HFF-Myc (cell line): Measurements from ENCODE around the gene LRCH2.

Experiments used
- DNase-seq: peaks from one replicate; pipeline ENCODE4 v3.0.0-alpha.2; 2011; ENCODE audit warnings: low read depth; ENCODE audit errors: extremely low read depth
- H3K4me3 ChIP-seq: replicated peaks from 2 replicates; pipeline ENCODE4 v1.5.1; 2011; ENCODE audit warnings: low read depth, mild to moderate bottlenecking, control low read depth, low read length
- TF ChIP-seq, protein P1 (sequence below): IDR thresholded peaks from 2 replicates; pipeline ENCODE4 v1.5.1; 2012; ENCODE audit warnings: mild to moderate bottlenecking, low read depth, low read length, control low read depth; ENCODE audit errors: missing control alignments

Gene LRCH2

DNA sequence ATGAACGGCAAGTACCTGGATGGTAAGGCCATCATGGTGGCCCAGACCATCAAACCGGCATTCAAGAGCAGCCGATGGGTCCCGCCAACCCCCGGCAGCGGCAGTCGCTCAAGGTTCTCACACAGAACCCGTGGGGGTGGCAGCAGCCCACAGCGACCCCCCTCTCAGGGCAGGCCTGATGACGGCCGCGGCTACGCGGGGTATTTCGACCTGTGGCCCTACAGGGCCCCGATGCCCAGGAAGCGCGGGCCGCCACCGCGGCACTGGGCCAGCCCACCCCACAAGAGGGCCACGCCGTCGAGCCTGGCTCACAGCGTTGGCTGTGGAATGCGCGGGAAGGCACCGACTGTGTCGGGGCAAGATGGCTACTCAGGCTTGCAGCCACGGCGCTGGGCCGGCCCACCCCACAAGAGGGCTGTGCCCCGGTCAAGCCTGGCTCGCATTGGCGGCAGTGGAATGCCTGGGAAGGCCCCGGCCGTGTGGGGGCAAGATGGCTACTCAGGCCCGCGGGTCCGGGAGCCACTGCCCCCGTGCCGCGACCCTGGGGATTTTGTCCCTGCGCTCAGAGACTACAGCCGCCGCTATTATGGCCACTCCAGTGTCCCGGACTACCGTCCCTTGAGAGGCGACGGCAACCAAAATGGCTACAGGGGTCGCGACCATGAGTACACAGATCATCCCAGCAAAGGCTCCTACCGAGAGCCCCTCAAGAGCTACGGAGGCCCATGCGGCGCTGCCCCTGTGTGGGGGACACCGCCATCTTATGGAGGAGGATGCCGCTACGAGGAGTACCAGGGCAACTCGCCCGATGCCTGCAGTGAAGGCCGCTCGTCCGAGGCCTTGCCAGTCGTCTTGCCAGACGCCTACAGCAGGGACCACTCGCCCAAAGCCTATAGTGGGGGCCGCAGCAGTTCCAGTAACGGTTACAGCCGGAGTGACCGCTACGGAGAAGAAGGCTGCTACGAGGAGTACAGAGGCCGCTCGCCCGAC, 44.0 kb downstream of the LRCH2 start:
- no peak overlapping the region for H3K4me3 ChIP-seq
- TF ChIP-seq, protein P1, sequence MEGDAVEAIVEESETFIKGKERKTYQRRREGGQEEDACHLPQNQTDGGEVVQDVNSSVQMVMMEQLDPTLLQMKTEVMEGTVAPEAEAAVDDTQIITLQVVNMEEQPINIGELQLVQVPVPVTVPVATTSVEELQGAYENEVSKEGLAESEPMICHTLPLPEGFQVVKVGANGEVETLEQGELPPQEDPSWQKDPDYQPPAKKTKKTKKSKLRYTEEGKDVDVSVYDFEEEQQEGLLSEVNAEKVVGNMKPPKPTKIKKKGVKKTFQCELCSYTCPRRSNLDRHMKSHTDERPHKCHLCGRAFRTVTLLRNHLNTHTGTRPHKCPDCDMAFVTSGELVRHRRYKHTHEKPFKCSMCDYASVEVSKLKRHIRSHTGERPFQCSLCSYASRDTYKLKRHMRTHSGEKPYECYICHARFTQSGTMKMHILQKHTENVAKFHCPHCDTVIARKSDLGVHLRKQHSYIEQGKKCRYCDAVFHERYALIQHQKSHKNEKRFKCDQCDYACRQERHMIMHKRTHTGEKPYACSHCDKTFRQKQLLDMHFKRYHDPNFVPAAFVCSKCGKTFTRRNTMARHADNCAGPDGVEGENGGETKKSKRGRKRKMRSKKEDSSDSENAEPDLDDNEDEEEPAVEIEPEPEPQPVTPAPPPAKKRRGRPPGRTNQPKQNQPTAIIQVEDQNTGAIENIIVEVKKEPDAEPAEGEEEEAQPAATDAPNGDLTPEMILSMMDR: no peak
- no peak for DNase-seq

DNA sequence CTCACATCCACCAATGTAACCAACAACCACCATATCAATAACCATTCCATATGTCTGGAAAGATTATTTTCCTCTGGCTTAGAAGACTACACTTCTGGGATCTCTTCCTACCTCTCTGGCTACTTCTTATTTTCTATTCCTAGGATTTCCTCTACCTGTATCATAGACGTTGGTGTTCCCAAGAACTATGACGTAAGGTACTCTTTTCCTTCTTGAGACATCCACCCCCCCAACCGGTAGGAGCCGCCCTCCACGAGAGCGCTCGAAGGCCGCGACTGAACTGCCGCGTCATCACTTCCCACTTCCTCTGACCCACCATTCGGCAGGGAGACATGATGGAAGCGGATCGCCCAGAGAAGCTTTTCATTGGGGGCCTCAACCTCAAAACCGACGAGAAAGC, 44.8 kb downstream of the LRCH2 start, which contains the start of gene RBMXL3:
RBMXL3 (plus strand) TSS at position 301 of the 400 bp plus-strand sequence; CDS start at position 333, 32 bp downstream.
- no peak for DNase-seq
- TF ChIP-seq, protein P1: no peak
- H3K4me3 ChIP-seq: no peak within 1 kb of the TSS

DNA sequence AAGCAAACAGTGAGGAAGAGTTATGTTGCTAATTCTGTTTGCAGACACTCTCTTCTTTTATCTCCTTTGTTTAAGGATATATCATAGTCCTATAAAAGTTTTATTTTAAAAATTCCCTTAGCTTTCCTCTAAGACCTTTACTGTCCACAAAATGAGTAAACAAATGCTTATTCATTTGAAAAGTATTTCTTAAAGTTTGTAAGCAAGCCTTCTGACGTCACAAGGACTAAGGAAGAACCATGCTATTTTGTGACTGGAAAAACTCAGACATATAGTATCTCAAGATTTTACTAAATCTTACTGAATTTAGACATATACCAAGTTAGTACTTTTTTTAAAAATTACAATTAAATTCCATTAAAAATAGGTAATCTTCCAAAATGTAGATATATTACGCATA, 49.9 kb downstream of the LRCH2 start:
- TF ChIP-seq, protein P1: no peak
- DNase-seq: no peak
- no peak overlapping the region for H3K4me3 ChIP-seq

DNA sequence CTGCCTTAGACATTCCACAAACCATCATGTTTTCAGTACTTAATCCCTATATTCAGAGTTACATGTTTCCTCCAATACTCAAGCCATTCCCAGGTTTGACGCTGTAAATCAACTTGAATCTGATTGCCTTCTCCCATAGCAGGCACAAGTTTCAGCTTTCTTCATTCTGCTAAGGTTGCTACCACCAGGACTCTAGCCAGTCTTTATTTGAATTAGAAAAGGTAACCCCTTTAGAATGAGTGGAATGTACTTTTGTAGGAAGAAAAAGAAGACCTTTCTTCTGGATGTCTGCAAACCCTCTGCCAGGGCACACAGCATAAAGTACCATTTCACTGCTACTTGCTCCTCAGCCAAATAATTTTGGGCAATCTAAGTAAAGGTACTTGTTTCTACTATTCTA, 55.4 kb downstream of the LRCH2 start:
- no peak for DNase-seq
- H3K4me3 ChIP-seq: no peak overlapping the region
- TF ChIP-seq, protein P1: no peak

DNA sequence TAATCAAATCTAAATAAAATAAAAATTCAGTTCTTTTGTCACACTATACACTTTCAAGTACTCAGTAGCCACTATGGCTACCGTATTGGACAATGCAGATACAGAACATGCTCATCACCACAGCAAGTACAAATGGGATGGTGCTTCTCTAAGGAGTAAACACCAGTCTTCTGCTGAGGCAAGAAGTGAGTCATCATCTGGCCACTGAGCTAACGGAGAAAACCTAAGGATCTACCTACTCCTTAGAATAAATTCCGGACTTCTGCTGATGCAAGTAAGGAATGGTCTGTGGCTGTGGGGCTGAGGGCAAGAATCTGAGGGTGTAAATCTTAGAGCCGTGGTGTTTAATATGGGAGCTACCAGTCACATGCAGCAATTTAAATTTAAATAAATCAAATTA, 56.0 kb downstream of the LRCH2 start:
- DNase-seq: no peak
- no peak overlapping the region for H3K4me3 ChIP-seq
- TF ChIP-seq, protein P1: no peak

DNA sequence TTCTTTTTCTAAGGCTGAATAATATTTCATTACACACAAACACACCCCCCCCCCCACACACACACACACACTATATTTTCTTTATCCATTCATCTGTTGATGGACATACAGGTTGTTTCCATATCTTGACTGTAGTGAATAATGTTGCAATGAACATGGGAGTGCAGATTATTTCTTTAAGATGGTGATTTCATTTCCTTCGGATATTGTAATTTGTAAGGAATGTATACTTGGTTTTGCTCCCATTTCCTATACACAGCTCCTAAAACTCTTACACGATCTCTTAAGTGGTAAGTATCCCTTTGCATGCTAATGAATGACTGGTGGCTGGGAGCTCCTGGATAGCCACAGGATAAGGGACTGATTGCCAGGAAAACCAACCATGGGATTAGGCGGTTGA, 59.3 kb downstream of the LRCH2 start:
- DNase-seq: no peak
- no peak overlapping the region for H3K4me3 ChIP-seq
- TF ChIP-seq, protein P1: no peak

DNA sequence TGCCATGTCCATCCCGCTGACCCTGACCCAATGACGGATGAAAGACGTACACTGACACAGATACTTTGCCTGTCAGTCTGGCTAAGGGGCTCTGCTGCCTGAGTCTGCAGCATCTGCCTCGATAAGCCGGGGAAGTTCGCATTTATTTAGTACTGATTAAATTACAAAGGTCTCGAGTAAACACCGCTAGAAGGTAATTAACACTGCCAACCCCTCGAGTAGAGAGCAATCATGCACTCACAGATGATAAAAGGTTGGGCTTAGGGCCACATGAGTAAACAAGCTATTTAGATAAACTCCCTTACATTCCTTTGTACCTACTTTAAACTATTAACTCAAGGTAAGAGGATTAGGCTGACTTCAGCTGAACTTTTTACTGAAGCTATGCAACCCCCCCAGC, 60.7 kb downstream of the LRCH2 start:
- H3K4me3 ChIP-seq: no peak overlapping the region
- no peak for DNase-seq
- TF ChIP-seq, protein P1: no peak
